ENCODE results near the gene SELP.
A peak's percentile ranks its signal among the peaks of the same experiment; 100 is the strongest.

Gene SELP

GRCh38 chr1:169648187-169648586, 18.3 kb upstream of the SELP start (continued):
- no peak for TF ChIP-seq ZNF645 (tag by site-specific recombination; IDR thresholded peaks at IDR 0.05)
- TF ChIP-seq ZFP41 (tag by site-specific recombination; IDR thresholded peaks at IDR 0.05; ENCODE audit: borderline replicate concordance), result no peak

- Histone ChIP-seq H3K36me3 (ENCODE audit: control insufficient read depth in 2 of 2, insufficient read depth in 1 of 2, low read length in 2 of 2) (no peaks in the 10 kb centered on the region), H3K9me3 (ENCODE audit: control insufficient read depth, insufficient read depth, low read depth, low read length) (no peaks in the 10 kb centered on the region), H3K4me1 (ENCODE audit: control insufficient read depth, insufficient read depth, low read length) (no peaks in the 10 kb centered on the region), H3K27ac (ENCODE audit: extremely low read depth, low read depth, low read length) (no peak overlapping the region), H3K4me3 (ENCODE audit: low read depth, low read length) (no peak overlapping the region)
- ChIA-PET POLR2A (no interaction called here), CTCF (no interaction called here)
- TF ChIP-seq ZNF341 (tag by site-specific recombination; IDR thresholded peaks at IDR 0.05; ENCODE audit: low read depth) (no peak), REST (tag by site-specific recombination; IDR thresholded peaks at IDR 0.05) (no peak), MYNN (tag by site-specific recombination; IDR thresholded peaks at IDR 0.05; ENCODE audit: borderline replicate concordance) (no peak)
These were observed 17.6 kb upstream of the SELP start for GRCh38 chr1:169647512-169647911.

GRCh38 chr1:169644297-169644696, 14.4 kb upstream of the SELP start:
- Histone ChIP-seq H3K9me3 (ENCODE audit: control insufficient read depth, insufficient read depth, low read depth, low read length) (no peaks in the 10 kb centered on the region), H3K4me1 (ENCODE audit: control insufficient read depth, insufficient read depth, low read length) (no peaks in the 10 kb centered on the region), H3K36me3 (ENCODE audit: control insufficient read depth in 2 of 2, insufficient read depth in 1 of 2, low read length in 2 of 2) (no peaks in the 10 kb centered on the region), H3K4me3 (ENCODE audit: low read depth, low read length) (no peak overlapping the region), H3K27ac (ENCODE audit: extremely low read depth, low read depth, low read length) (no peak overlapping the region)
- CTCF ChIA-PET, result no interaction called here
- no peak for TF ChIP-seq ZNF324 (tag by site-specific recombination; IDR thresholded peaks at IDR 0.05)
- no peak for TF ChIP-seq REPIN1 (tag by site-specific recombination; IDR thresholded peaks at IDR 0.05; ENCODE audit: low read depth)
- no peak for TF ChIP-seq ZNF350 (tag by site-specific recombination; IDR thresholded peaks at IDR 0.05)
- POLR2A ChIA-PET, result no interaction called here

- peak; percentile 97 for TF ChIP-seq ZNF791 (tag by site-specific recombination; IDR thresholded peaks at IDR 0.05)
- TF ChIP-seq ZXDB (tag by site-specific recombination; IDR thresholded peaks at IDR 0.05), result no peak
- no peak for TF ChIP-seq ZNF16 (tag by site-specific recombination; IDR thresholded peaks at IDR 0.05; ENCODE audit: low read depth)
- TF ChIP-seq TRIM28 (IDR thresholded peaks at IDR 0.05; ENCODE audit: borderline replicate concordance, low read length), result 0 out of 2 replicates have a peak, but pooled peaks have one; percentile 20
- TF ChIP-seq ZEB2 (tag by site-specific recombination; IDR thresholded peaks at IDR 0.05), result no peak
- ChIA-PET POLR2A (no interaction called here), CTCF (no interaction called here)
- Histone ChIP-seq H3K36me3 (ENCODE audit: control insufficient read depth in 2 of 2, insufficient read depth in 1 of 2, low read length in 2 of 2) (no peaks in the 10 kb centered on the region), H3K4me1 (ENCODE audit: control insufficient read depth, insufficient read depth, low read length) (no peaks in the 10 kb centered on the region), H3K9me3 (ENCODE audit: control insufficient read depth, insufficient read depth, low read depth, low read length) (no peaks in the 10 kb centered on the region), H3K4me3 (ENCODE audit: low read depth, low read length) (no peak overlapping the region), H3K27ac (ENCODE audit: extremely low read depth, low read depth, low read length) (no peak overlapping the region)
These were observed 5.0 kb upstream of the SELP start for GRCh38 chr1:169634877-169635276.

- H3K9me3 ChIP-seq (ENCODE audit: control insufficient read depth, insufficient read depth, low read depth, low read length), result no peaks in the 10 kb centered on the region
- POLR2A ChIA-PET, result no interaction called here
- no peak overlapping the region for H3K27ac ChIP-seq (ENCODE audit: extremely low read depth, low read depth, low read length)
- no peaks in the 10 kb centered on the region for H3K4me1 ChIP-seq (ENCODE audit: control insufficient read depth, insufficient read depth, low read length)
- H3K4me3 ChIP-seq (ENCODE audit: low read depth, low read length), result no peak overlapping the region
- CTCF ChIA-PET, result no interaction called here
- TF ChIP-seq GLIS2 (tag by site-specific recombination; IDR thresholded peaks at IDR 0.05) (no peak), SETDB1 (IDR thresholded peaks at IDR 0.05; ENCODE audit: insufficient read length, low read length) (peak; percentile 17)
- no peaks in the 10 kb centered on the region for H3K36me3 ChIP-seq (ENCODE audit: control insufficient read depth in 2 of 2, insufficient read depth in 1 of 2, low read length in 2 of 2)
These were observed 4.2 kb upstream of the SELP start for GRCh38 chr1:169634145-169634544.

All from HEK293 (cell line).